Measurements from ENCODE around the gene KANSL1.

The KANSL1 gene

DNA sequence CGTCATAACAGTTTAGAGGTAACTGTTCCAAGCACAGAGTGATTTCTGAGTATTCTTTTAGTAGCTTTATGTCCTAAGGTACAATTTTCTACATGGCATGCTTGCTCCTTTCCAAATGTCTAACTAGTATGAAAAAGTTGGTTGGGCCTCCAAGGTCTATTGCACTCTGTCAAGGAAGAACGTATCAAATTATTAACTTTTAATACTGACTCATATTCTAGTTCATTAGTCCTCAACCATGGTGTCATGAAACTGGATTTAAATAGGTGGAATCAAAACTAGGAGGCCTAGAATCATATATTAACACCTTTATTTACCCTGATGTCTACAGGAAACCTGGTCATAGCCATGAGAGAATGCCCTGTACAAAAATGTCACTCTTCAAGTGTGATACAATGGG is 132.8 kb downstream of the KANSL1 start:
- no peak for DNase-seq

GRCh38 chr17:46059486-46059885 is 133.7 kb downstream of the KANSL1 start:
- DNase-seq, result no peak

DNA sequence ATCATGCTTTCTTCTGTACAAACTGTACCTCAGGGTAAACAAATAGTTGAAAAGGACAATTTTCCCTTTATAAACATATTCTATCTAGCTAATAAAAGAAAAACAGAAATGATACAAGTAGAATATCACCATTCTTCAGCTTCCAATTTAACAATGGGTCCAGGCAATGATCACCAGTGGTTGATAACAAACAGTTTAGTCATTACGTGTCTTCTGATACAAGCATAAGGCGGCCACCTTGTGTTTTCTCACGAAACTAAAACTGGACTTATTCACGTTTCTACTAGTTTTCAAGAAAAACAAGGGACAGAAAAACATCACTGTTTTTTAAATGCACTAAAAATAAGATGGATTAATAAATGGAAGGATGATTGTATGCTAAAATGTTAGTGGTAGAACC is 135.9 kb downstream of the KANSL1 start:
- no peak for DNase-seq

DNA sequence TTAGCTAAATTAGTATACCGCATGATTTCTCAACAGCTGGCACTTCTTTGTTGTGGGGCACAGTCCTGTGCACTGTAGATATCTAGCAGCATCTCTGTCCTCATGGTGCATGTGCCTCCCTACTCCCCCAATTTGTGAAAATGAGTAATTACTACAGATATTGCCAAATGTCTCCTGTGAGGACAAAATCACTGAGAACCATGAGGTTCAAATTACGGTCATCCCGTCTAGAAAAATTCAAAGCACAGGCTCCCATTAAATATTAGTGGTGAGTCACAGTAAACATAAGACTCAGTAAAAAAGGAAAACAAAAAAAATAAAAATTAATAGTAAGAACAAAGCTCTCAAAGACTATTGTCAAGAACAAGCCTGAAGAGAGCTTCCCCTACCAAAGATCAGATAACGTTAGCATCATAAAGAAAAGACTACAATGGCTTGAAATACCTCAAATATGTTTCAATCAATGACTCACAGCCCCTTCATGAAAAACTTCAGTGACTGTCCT is 136.4 kb downstream of the KANSL1 start:
- no peak for DNase-seq

DNA sequence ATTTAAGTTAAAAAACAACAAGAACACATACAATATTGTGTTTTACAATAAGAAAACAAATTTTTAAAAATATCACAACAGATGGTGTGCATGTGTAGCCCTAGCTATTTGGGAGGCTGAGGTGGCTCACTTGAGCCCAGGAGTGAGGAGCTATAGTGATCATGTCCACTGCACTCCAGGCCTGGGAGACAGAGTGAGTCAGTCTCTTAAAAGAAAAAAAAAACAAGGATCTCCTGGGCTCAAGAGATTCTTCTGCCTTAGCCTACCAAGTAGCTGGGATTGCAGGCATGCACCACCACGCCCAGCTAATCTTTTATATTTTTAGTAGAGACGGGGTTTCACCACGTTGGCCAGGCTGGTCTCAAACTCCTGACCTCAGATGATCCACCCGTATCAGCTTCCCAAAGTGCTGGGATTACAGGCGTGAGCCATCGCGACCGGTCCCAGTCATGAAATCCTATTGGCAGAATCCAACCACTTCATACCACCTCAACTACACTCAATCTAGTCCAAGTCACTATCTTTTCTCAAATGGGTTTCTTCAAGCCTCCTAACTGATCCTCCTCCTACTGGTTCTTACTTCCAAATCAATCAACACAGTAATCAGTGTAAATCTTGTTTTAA is 139.2 kb downstream of the KANSL1 start:
- no peak for DNase-seq

GRCh38 chr17:46049656-46050055 is 143.6 kb downstream of the KANSL1 start:
- no peak for DNase-seq

GRCh38 chr17:46047856-46048255 is 145.4 kb downstream of the KANSL1 start:
- no peak for DNase-seq

DNA sequence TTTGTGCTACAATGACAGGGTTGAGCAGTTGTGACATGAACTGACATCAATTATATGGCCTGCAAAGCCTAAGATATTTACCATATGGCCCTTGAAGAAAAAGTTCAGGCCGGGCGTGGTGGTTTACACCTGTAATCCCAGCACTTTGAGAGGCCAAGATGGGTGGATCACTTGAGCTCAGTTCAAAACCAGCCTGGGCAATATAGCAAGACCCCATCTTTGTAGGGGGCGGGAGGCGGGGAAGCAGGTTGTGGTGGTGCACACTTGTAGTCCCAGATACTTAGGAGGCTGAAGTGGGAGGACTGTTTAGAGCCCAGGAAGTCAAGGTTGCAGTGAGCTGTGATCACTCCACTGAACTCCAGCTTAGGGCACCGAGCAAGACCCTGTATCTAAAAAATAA is 145.8 kb downstream of the KANSL1 start:
- DNase-seq, result no peak

DNA sequence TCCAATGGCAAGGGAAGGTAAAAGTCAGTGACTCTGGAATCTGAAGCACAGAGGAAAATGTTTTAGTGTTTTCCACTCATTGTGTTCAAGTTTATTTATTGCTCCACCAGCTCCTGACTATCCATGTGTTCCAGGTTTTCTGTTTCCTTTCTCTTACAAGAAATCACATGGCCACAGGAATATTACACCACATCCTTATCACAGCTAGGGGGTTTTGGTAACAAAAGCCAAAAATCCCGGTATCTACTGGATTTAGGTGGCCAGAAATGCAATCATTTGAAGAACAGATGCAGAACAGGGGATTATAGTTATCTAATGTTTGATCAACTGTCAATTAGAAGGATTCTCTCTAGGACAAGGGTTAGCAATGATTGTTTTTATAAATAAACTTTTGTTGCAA is 146.3 kb downstream of the KANSL1 start:
- no peak for DNase-seq

GRCh38 chr17:46045639-46046038 is 147.6 kb downstream of the KANSL1 start:
- DNase-seq, result no peak

DNA sequence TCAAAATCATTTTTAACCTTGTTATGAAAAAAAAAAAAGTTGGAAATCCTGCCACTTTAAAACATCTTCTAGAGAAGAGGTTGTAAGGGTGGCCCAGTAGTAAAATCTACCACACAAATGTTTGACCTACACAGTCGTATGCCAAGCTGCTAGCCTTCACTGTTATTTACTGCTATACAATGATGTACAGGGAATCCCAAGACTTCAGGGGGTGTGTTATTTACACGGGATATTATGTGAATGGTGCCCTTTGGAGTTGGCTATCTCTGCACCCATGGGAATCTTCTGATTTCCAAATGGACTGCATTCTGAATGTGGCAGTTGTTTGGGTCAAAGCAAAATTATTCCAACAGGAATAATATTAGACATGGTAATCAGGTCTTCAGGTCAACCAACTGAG is 148.2 kb downstream of the KANSL1 start:
- no peak for DNase-seq

DNA sequence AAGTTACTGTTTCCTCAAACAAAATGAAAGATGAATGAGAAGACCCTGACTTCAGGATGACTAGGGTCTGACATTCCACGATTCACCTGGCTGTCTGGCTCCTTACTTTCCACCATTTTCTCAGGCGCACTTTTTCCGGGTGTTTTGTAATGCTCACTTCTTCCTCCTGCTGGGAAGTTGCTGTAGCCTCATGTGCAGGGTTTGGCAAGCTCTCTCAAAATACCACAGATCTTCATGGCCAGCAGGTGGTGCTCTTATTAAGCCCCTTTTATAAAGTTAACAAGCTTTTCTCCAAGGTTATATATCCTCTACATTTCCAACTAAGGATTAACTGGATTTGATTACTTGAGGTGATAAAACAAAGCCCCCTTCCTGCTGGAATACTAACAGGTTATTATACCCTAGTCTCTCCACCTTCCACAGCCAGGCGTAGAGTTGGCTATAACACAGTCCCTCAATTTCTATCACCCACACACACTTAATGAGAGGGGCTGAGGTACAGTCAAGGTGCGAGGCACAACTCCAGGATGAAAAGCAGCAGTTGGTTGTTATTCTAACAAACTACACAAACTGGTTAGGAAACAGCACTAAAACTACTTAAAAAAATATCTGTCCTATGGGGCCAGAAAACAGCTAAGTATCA is 148.8 kb downstream of the KANSL1 start:
- no peak for DNase-seq

DNA sequence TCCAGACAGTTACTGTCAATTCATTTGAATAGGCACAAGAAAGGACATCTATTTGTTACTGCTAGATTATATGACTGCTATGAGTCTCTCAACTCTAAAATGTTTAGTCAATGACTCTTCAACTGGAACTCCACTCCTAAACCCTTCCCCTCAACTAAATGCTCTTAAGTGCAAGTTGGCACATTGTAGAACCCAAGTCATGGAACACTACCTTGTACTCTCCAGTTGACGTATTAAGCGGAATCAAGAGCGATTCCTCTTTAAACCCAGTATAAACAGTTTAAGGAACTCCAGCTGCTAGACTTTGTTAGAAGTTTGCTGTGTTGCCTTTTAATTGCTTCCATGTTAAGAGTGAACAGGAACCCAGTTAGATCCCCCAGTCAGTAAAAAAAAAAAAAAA is 149.6 kb downstream of the KANSL1 start:
- no peak for DNase-seq

GRCh38 chr17:46042925-46043324 is 150.3 kb downstream of the KANSL1 start:
- no peak for DNase-seq

GRCh38 chr17:46042246-46042645 is 151.0 kb downstream of the KANSL1 start:
- DNase-seq, result no peak

GRCh38 chr17:46039592-46040186 is 153.5 kb downstream of the KANSL1 start:
- DNase-seq, result no peak

GRCh38 chr17:46038937-46039336 is 154.3 kb downstream of the KANSL1 start:
- DNase-seq, result no peak

DNA sequence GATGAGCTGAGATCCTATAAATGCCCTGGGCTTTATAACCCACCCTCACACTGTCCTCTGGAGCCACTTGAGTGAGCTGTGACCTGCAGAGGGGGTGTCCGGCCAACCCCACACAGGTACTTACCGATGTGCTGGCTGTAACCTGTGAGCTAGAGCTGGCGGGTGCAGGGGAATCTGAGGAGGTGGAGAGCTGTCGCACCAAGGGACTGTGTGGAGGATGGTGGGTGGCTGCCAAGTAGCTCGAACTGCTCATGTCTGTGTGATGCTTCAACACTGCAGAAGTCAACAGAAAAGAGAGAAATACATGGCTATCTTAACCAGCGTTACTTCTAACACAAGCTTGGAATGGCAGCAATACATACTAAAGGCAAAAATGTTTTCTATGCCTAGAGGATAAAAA is 154.8 kb downstream of the KANSL1 start:
- no peak for DNase-seq

DNA sequence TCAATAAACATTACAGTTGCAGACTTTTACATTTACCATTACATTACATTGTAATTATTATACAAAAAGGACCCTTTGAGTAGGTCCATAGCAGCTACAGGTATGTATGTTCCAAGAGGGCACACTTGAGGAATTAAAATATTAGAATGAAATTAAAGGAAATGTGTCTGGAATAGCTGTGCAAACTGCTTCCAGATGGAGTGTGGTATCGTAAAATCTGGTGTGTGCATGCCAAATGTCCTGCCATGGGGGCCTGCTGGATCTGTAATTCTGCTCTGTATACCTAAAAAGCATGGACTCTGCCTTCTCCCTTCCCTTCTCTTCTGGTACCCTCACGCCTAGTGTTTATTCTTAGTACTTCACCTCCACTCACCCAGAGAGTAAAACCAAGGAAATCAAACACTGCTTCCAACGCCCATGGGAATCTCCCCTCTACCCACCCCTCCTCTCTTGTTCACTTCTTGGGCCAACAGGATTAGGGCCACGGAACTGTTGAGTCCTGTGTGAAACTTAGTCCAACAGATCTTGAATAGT is 155.4 kb downstream of the KANSL1 start:
- no peak for DNase-seq

GRCh38 chr17:46036491-46036890 is 156.7 kb downstream of the KANSL1 start:
- no peak for DNase-seq

DNA sequence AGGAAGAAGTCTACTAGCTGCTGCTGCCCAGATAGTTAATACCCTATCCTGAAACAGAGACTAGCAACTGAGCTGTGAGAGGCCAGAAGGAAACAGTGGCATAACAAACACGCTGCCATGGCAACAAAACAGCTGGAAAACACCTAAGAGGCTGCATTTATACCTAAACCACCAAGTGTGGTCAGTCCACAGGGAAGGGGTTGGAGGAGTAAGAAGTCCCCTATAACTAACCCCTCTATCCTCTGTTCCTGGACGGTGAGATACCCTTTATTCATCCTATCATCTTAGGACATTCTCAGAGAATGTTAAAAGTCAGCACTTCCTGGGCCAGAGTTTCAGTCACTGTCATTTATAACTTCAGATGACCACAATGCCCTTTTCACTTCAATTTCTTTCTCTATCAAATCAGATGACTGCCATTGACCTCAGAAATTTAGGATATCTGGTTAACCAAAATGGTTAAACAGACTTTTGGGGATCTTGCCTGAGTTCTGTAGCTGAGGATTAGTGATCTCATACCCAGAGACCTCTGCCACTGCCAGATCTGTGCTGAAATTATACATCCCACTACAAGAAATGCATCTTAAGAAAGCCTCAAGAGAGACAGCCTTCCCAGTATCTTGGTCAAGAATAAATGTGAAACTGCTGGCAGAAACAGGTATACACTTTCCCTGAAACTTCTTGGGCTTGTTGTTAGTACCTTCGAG is 158.0 kb downstream of the KANSL1 start:
- DNase-seq, result no peak

- no peak for DNase-seq
These were observed 159.8 kb downstream of the KANSL1 start for GRCh38 chr17:46033392-46033791.

GRCh38 chr17:46032909-46033308 is 160.3 kb downstream of the KANSL1 start:
- DNase-seq, result no peak

DNA sequence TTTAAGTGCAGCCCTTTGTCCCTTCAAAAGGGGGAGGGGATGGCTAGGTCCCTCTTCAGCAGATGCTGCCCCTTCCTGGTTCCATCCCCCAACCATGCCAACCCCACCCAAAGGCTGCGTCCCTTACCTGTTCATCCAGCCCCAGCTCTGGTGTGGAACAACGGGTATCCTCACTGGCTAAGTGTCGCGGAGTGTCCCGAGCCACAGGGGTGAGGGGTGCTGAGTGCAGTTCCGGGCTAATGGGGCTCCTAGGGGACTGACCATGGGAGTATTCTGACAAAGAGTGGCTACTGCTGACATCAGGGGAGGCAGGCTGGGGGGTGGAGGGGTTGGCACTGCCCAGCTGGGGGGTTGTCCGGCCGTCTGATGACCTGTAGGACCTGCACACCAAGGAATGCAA is 161.3 kb downstream of the KANSL1 start:
- no peak for DNase-seq
